GM18498 (cell line): ENCODE results near the gene TPPP3.
"Not testable (repeated sequence)": the region's sequence is repeated elsewhere in the genome, so short reads cannot be mapped to it uniquely, and the experiment has no call there.

ENCODE experiments used
- ATAC-seq: cut with Tn5 transposase; IDR thresholded peaks from one replicate; pipeline ENCODE4 v1.9.1; 2021; ENCODE audit warnings: mild to moderate bottlenecking, moderate library complexity; ENCODE audit not compliant: unreplicated experiment

The TPPP3 gene

GRCh38 chr16:67391424-67392300 lies 1.6 kb downstream of the TPPP3 start:
- no peak for ATAC-seq

- ATAC-seq, result no peak
These were observed 2.4 kb downstream of the TPPP3 start for GRCh38 chr16:67390816-67391423.

- no peak for ATAC-seq
These were observed 3.1 kb downstream of the TPPP3 start for GRCh38 chr16:67389911-67390815.

- no peak for ATAC-seq
These were observed 4.7 kb downstream of the TPPP3 start for GRCh38 chr16:67388591-67388990.

DNA sequence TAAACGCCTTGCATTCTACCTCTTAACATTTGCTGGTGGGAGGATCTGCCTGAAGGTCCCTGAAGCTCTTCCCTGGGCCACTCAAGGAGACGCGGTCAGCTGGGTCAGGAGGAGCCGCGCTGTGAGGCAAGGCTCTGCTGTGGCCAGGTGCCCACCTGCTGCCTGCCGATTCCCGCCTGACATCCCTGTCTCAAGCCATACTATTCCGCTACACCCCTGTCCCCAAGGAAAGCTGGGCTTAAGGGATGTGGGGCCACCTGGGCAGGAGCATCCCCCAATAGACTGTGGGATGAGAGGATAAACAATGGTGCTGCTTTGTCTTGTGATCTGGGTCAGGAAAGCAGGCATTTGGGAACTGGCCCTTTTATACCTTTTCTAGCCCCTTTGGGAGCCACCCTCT lies 5.1 kb downstream of the TPPP3 start:
- no peak for ATAC-seq

GRCh38 chr16:67387479-67388079 lies 5.7 kb downstream of the TPPP3 start:
- no peak for ATAC-seq

DNA sequence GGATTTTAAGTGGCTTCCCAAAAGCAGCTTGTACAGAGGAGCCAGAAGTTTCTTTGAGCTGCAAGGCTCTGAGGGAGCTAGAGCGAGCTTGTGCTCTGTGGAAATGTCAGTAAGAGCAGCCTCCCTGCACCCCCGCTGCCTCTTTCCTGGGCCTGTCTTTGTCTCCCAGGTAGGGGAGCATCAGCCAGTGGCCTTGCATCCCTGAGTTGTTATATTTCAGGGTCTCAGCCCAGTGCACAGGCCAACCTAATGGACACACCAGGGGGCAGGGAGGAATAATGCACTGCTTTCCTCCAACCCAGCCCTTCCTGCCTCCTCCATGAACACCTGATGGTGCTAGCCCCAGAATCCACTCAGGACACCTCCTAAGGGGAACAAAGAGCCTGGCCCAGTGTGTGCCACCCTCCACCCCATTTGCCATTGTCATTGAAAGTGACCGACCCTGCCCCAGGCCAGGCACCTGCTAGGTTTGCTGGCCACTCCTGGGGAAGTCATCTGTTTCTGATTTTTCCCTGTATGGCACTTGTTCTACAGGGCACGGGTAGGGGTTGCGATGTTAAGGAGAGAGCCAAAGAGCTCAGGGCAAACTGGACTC lies 6.3 kb downstream of the TPPP3 start:
- no peak for ATAC-seq

DNA sequence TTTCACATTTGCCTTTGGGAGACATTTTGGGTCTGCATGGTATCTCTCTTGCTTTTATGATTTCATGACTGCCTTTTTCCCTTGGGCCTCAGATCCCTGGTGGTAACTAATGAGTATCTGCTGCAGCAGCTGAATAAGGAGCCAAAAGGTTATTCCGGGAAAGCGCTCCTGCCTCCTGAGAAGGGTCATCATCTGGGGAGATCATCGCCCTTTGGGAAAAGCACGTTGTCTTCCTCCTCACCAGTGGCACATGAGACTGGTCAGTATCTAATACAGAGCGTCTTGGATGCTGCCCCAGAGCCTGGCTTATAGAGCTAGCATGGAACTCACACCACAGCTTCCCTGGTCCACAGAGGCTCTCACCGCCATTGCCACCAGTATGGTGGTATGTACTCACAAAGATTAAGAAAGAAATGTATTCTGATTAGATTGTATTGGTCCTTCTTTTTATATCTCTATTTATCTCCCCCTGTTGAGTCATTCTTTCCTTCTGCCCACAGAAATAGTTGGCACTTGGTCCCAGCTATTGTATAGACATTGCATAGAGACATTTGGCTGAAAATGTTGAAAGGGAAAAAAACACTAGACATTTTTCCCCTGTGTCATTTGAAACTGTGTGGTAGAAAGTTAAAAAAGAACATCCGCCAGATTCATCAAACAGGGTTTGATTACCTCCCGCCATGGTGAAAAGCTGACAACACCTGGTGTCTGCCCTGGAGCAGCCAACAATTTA lies 8.4 kb downstream of the TPPP3 start:
- ATAC-seq, result no peak

DNA sequence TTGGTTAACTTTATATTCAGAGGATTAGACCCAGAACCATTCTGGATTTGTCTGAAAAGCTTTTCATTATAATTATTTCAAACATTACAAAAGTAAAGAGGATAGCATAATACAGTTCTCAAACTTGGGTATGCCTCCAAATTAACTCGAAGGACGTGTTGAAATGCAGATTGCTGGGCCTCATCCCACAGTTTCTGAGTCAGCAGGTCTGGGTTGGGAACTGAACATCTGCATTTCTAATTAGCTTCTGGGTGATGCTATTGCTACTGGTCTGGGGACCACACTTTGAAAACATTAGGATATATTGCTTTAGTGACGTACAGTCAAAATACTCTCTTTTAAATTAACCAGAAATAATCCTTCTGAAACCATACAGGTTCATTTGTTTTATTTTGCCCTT lies 10.0 kb downstream of the TPPP3 start:
- no peak for ATAC-seq

- ATAC-seq, result no peak
These were observed 14.7 kb downstream of the TPPP3 start for GRCh38 chr16:67378642-67379041.

DNA sequence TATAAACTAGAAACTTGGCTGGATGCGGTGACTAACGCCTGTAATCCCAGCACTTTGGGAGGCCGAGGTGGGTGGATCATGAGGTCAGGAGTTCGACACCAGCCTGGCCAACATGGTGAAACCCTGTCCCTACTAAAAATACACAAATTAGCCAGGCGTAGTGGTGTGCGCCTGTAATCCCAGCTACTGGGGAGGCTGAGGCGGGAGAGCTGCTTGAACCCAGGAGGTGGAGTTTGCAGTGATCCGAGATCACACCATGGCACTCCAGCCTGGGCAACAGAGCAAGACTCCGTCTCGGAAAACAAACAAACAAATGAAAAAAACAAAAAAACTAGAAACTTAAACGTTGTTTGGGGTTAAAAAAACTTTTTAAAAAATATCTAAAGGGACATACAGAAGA lies 17.3 kb downstream of the TPPP3 start:
- not testable (repeated sequence) for ATAC-seq

GRCh38 chr16:67372664-67373063 lies 20.6 kb downstream of the TPPP3 start:
- no peak for ATAC-seq

GRCh38 chr16:67370661-67371060 lies 22.6 kb downstream of the TPPP3 start:
- ATAC-seq, result no peak

GRCh38 chr16:67364600-67365235 lies 28.6 kb downstream of the TPPP3 start:
- ATAC-seq, result no peak

- ATAC-seq, result no peak
These were observed 32.3 kb downstream of the TPPP3 start for GRCh38 chr16:67361038-67361437.

- ATAC-seq, result not testable (repeated sequence)
These were observed 33.6 kb downstream of the TPPP3 start for GRCh38 chr16:67359540-67360269.

GRCh38 chr16:67357561-67357960 lies 35.7 kb downstream of the TPPP3 start:
- no peak for ATAC-seq

GRCh38 chr16:67356396-67356795 lies 36.9 kb downstream of the TPPP3 start:
- no peak for ATAC-seq

- not testable (repeated sequence) for ATAC-seq
These were observed 40.8 kb downstream of the TPPP3 start for GRCh38 chr16:67352463-67352862.
